Sigmoid colon (tissue), 7 donors: ENCODE results near the gene CCNY. TPM values are rescaled to one million over a fixed set of nuclear protein-coding genes. Genes with fewer than 3 reads are reported as not detected.
A peak's percentile ranks its signal among the peaks of the same experiment; 100 is the strongest.

Experiments used
- DNase-seq: peaks from one replicate; pipeline ENCODE4 v3.0.0-alpha.2; 2019
- H3K27ac ChIP-seq, 4 donors: fragments of 200-600 bp; sonication (generic); one replicate each; pipeline ENCODE4 v1.5.1; 2016 to 2019; ENCODE audit warnings: mild to moderate bottlenecking in 1 of 4
- H3K27me3 ChIP-seq, 3 donors: fragments of 200-600 bp; sonication (generic); one replicate each; pipeline ENCODE4 v1.5.1; 2019; ENCODE audit warnings: mild to moderate bottlenecking in 1 of 3
- H3K36me3 ChIP-seq, 4 donors: fragments of 200-600 bp; sonication (generic); one replicate each; pipeline ENCODE4 v1.5.1; 2016 to 2019
- H3K4me1 ChIP-seq, 4 donors: fragments of 200-600 bp; sonication (generic); one replicate each; pipeline ENCODE4 v1.5.1; 2017 to 2019
- H3K4me3 ChIP-seq, 4 donors: fragments of 200-600 bp; sonication (generic); one replicate each; pipeline ENCODE4 v1.5.1; 2017 to 2019; ENCODE audit warnings: mild to moderate bottlenecking in 2 of 4, moderate library complexity in 1 of 4
- H3K9me3 ChIP-seq, 4 donors: fragments of 200-600 bp in 3 of 4; sonication (generic) in 3 of 4; one replicate each; pipeline versions ENCODE4 v1.5.1 to v1.6.1; 2013 to 2019
- CTCF ChIP-seq, 4 experiments: fragments of 450-650 bp in 3 of 4; fragments of 200-600 bp in 1 of 4; IDR thresholded peaks; one replicate each; pipeline ENCODE4 v1.5.1; 2016 to 2019; ENCODE audit warnings: antibody characterized with exemption in 4 of 4, mild to moderate bottlenecking in 3 of 4, moderate library complexity in 2 of 4
- EP300 ChIP-seq, 4 donors: sonication (generic); formaldehyde crosslinking; IDR thresholded peaks; one replicate each; pipeline ENCODE4 v1.6.1; 2017; ENCODE audit warnings: antibody characterized with exemption in 4 of 4
- POLR2A ChIP-seq, 2 donors: fragments of 450-650 bp; IDR thresholded peaks; one replicate each; pipeline ENCODE4 v1.6.1; 2016; ENCODE audit warnings: antibody characterized with exemption in 2 of 2, mild to moderate bottlenecking in 2 of 2, moderate library complexity in 2 of 2
- POLR2AphosphoS5 ChIP-seq, 4 donors: sonication (generic); formaldehyde crosslinking; IDR thresholded peaks; one replicate each; pipeline ENCODE4 v1.6.1; 2017; ENCODE audit warnings: antibody characterized with exemption in 4 of 4
- WGBS, 2 donors: extraction: QIAGEN DNeasy Blood & Tissue Kit; methylation state at CpG; one replicate each; pipeline ENCODE4 v1.1.7; 2013; 5-methylcytosine and 5-hydroxymethylcytosine counted together
- intact Hi-C: fragments of 100-400 bp; cut with DNase I; formaldehyde crosslinking; loops from one replicate; pipeline ENCODE4 v1.15.1; 2023
- polyA plus RNA-seq, 3 donors: library from polyadenylated mRNA; stranded (reverse); fragments of 200-250 nt; gene quantifications; one replicate each; pipeline ENCODE4 v1.2.3, GENCODE V29; 2013
- total RNA-seq, 4 donors: library from RNA; depleted of rRNA; stranded (reverse); fragments of >200 nt; gene quantifications; one replicate each; pipeline ENCODE4 v1.1.0, GENCODE V29; 2016
- donor health status: healthy with polysubstance abuse.
- donor health status: Bipolar disorder and iron deficiency.
- donor health status: healthy.

Gene CCNY
- total and polyA plus RNA-seq, 7 donors: 24.0 to 45.7 (median 35.7) TPM

- intact Hi-C loops: loop anchor here (5.0 to 10.0 kb wide), 3 partner anchors 85 to 210 kb away; partner anchors contain the start of gene CREM
- 1% methylated on average over 88 of the region's 88 CpGs for WGBS, 2 donors
- Histone ChIP-seq H3K27me3 (no peaks in the 10 kb centered on the region), H3K36me3 (no peaks in the 10 kb centered on the region), H3K4me3 (peak overlapping the region; percentile 68 to 98 (median 94)), H3K4me1 (peaks cover 0 to 78% (median 67%) of the 10 kb centered on the region in 4 donors), H3K9me3 (no peaks in the 10 kb centered on the region), H3K27ac (peak overlapping the region; percentile 69 to 96 (median 94))
- TF ChIP-seq POLR2A (IDR thresholded peaks at IDR 0.05): no peak
- no peak for TF ChIP-seq CTCF (IDR thresholded peaks at IDR 0.05)
- TF ChIP-seq POLR2AphosphoS5 (IDR thresholded peaks at IDR 0.05): no peak
- TF ChIP-seq EP300 (IDR thresholded peaks at IDR 0.05): no peak
- peak; percentile 80 for DNase-seq
These were observed 863 bp downstream of the CCNY start for GRCh38 chr10:35336921-35337823.

- H3K27me3 ChIP-seq: no peaks in the 10 kb centered on the region
- H3K36me3 ChIP-seq: no peaks in the 10 kb centered on the region
- TF ChIP-seq POLR2A (IDR thresholded peaks at IDR 0.05) (no peak), POLR2AphosphoS5 (IDR thresholded peaks at IDR 0.05) (no peak), CTCF (IDR thresholded peaks at IDR 0.05) (no peak), EP300 (IDR thresholded peaks at IDR 0.05) (no peak)
- H3K9me3 ChIP-seq: no peaks in the 10 kb centered on the region
- no peak overlapping the region for H3K27ac ChIP-seq
- H3K4me3 ChIP-seq: no peak overlapping the region
- 70 to 75% methylated on average over 2 of the region's 2 CpGs for WGBS, 2 donors
- H3K4me1 ChIP-seq: peaks cover 0 to 59% (median 39%) of the 10 kb centered on the region in 4 donors
- DNase-seq: no peak
- intact Hi-C loops: loop anchor here (5.0 to 10.0 kb wide), 3 partner anchors 82 to 213 kb away; partner anchors contain the start of gene CREM
These were observed 3.6 kb downstream of the CCNY start for GRCh38 chr10:35339942-35340341.

GRCh38 chr10:35340975-35341374, 4.7 kb downstream of the CCNY start:
- intact Hi-C loops: no loop called here
- H3K9me3 ChIP-seq: no peaks in the 10 kb centered on the region
- peak overlapping the region in 2 of 4 donors; percentile 32 to 48 for H3K27ac ChIP-seq
- no peaks in the 10 kb centered on the region for H3K27me3 ChIP-seq
- H3K36me3 ChIP-seq: no peaks in the 10 kb centered on the region
- no peak for TF ChIP-seq POLR2A (IDR thresholded peaks at IDR 0.05)
- TF ChIP-seq EP300 (IDR thresholded peaks at IDR 0.05): no peak
- no peak for TF ChIP-seq POLR2AphosphoS5 (IDR thresholded peaks at IDR 0.05)
- no peak for TF ChIP-seq CTCF (IDR thresholded peaks at IDR 0.05)
- H3K4me1 ChIP-seq: peaks cover 0 to 60% (median 41%) of the 10 kb centered on the region in 4 donors
- DNase-seq: no peak
- no peak overlapping the region for H3K4me3 ChIP-seq
- WGBS, 2 donors: 45 to 71% methylated on average over 6 of the region's 6 CpGs

GRCh38 chr10:35341521-35341920, 5.2 kb downstream of the CCNY start:
- no peak for DNase-seq
- no peaks in the 10 kb centered on the region for H3K36me3 ChIP-seq
- peak overlapping the region in 2 of 4 donors; percentile 32 to 48 for H3K27ac ChIP-seq
- peaks cover 0 to 66% (median 47%) of the 10 kb centered on the region in 4 donors for H3K4me1 ChIP-seq
- no peaks in the 10 kb centered on the region for H3K27me3 ChIP-seq
- no peak overlapping the region for H3K4me3 ChIP-seq
- H3K9me3 ChIP-seq: no peaks in the 10 kb centered on the region
- intact Hi-C loops: no loop called here
- 39 to 72% methylated on average over 4 of the region's 4 CpGs for WGBS, 2 donors
- TF ChIP-seq EP300 (IDR thresholded peaks at IDR 0.05): no peak
- TF ChIP-seq POLR2A (IDR thresholded peaks at IDR 0.05): no peak
- no peak for TF ChIP-seq CTCF (IDR thresholded peaks at IDR 0.05)
- no peak for TF ChIP-seq POLR2AphosphoS5 (IDR thresholded peaks at IDR 0.05)
